ENCODE data around the gene GDF7. TPM values are rescaled to one million over a fixed set of nuclear protein-coding genes. Genes with fewer than 3 reads are reported as not detected.

Gene GDF7
- total and polyA plus RNA-seq, 2 of the 4 experiments (the other 2 are of a cell fraction) = under 0.01 to 0.02 TPM

- WGBS, 2 experiments (ENCODE audit: extremely low coverage in 2 of 2, insufficient read length in 1 of 2) = 40% methylated on average over 2 of the region's 7 CpGs; no CpG with 5 or more reads in 1 of the 2 experiments
- H3K14ac ChIP-seq (replicated peaks; ENCODE audit: low read depth, low read length) = no peak overlapping the region
- intact Hi-C loops (cut with micrococcal nuclease) = no loop called here
- no peak overlapping the region for H3K9ac ChIP-seq (ENCODE audit: low read depth, low read length)
- no peak overlapping the region for H2BK120ac ChIP-seq (ENCODE audit: low read depth, low read length)
- no peaks in the 10 kb centered on the region for H4K20me1 ChIP-seq (ENCODE audit: insufficient read depth, low read length)
- CTCF ChIA-PET = no interaction called here
- no peak overlapping the region for H2AK5ac ChIP-seq (ENCODE audit: low read depth, low read length)
- H4K5ac ChIP-seq (ENCODE audit: low read depth, low read length) = no peak overlapping the region
- H2BK20ac ChIP-seq (ENCODE audit: low read depth, low read length) = no peak overlapping the region
- POLR2A ChIA-PET (ENCODE audit: unreplicated experiment) = no interaction called here
- no peak for TF ChIP-seq CHD1 (IDR thresholded peaks at IDR 0.05; ENCODE audit: low read depth, low read length)
- peaks cover 6% of the 10 kb centered on the region for H3K9me1 ChIP-seq (ENCODE audit: insufficient read depth, low read length)
- H3K27ac ChIP-seq (ENCODE audit: insufficient read depth, low read length) = no peak overlapping the region
- H3K23ac ChIP-seq (ENCODE audit: low read depth, low read length) = no peak overlapping the region
- H3K27me3 ChIP-seq (ENCODE audit: control insufficient read depth, insufficient read depth, low read length) = peaks cover 30% of the 10 kb centered on the region
- peaks cover 9% of the 10 kb centered on the region for H3K4me1 ChIP-seq (ENCODE audit: control insufficient read depth, insufficient read depth, low read length)
- H2BK5ac ChIP-seq (ENCODE audit: low read depth, low read length, poor library complexity, severe bottlenecking) = no peak overlapping the region
- DNase-seq = no peak
- BruUV-seq (replicated peaks) = no TSS peak
- H3K79me1 ChIP-seq (ENCODE audit: low read depth in 1 of 2, low read length in 2 of 2) = peaks cover 8 to 18% of the 10 kb centered on the region in 2 experiments; a peak in 3 of 4 replicates
- no peak overlapping the region for H4K91ac ChIP-seq (ENCODE audit: insufficient read depth, low read depth, low read length)
- no peak overlapping the region for H2AFZ ChIP-seq (replicated peaks; ENCODE audit: low read length, poor library complexity)
- H3K4me2 ChIP-seq (ENCODE audit: low read depth, low read length) = no peak overlapping the region
- in situ Hi-C loops (cut with MboI; ENCODE audit: low sequenced_read_pairs) = loop anchor here (25.0 kb wide), 1 partner anchor 1108 kb away; no protein-coding TSS in a partner anchor
- H4K8ac ChIP-seq (ENCODE audit: low read depth in 2 of 2, low read length in 2 of 2) = no peak overlapping the region
- H3K36me3 ChIP-seq (ENCODE audit: control insufficient read depth, insufficient read depth, low read length) = no peaks in the 10 kb centered on the region
- H3K56ac ChIP-seq (ENCODE audit: extremely low read depth, insufficient read depth, low read length) = no peak overlapping the region
- H2AK9ac ChIP-seq (replicated peaks; ENCODE audit: low read depth, low read length, poor library complexity) = no peak overlapping the region
- no peak for ATAC-seq (ENCODE audit: low read depth)
- H3K4me3 ChIP-seq (ENCODE audit: insufficient read depth, low read depth, low read length) = no peak overlapping the region
- no peaks in the 10 kb centered on the region for H3K9me3 ChIP-seq (ENCODE audit: control insufficient read depth, insufficient read depth, low read length)
- dilution Hi-C loops (cut with HindIII; ENCODE audit: low sequenced_read_pairs, unreplicated experiment) = no loop called here
- H2BK15ac ChIP-seq (ENCODE audit: low read depth, low read length) = no peak overlapping the region
- no peak overlapping the region for H3K4ac ChIP-seq (ENCODE audit: low read depth, low read length)
- H3K18ac ChIP-seq (ENCODE audit: low read depth, low read length) = no peak overlapping the region
Measured at GRCh38 chr2:20653695-20654534, 13.0 kb upstream of the GDF7 start.

Data from IMR-90 (cell line).